Retinal pigment epithelial cell (primary cell): Measurements from ENCODE around the gene PBXIP1.
A peak's percentile ranks its signal among the peaks of the same experiment; 100 is the strongest.
"Not testable (repeated sequence)": the region's sequence is repeated elsewhere in the genome, so short reads cannot be mapped to it uniquely, and the experiment has no call there.

Experiments used
- DNase-seq: peaks from one replicate; pipeline ENCODE4 v3.0.0-alpha.2; 2010; ENCODE audit warnings: low read depth
- H3K4me3 ChIP-seq: 2 replicates; pipeline ENCODE4 v1.5.1; 2011; ENCODE audit warnings: mild to moderate bottlenecking, low read length, control low read depth, moderate library complexity
- TF ChIP-seq, protein P1 (sequence below): conservative IDR thresholded peaks from 2 replicates; pipeline ENCODE4 v1.5.1; 2011; ENCODE audit warnings: low read depth, low read length, control low read depth, inconsistent platforms

PBXIP1 gene

DNA sequence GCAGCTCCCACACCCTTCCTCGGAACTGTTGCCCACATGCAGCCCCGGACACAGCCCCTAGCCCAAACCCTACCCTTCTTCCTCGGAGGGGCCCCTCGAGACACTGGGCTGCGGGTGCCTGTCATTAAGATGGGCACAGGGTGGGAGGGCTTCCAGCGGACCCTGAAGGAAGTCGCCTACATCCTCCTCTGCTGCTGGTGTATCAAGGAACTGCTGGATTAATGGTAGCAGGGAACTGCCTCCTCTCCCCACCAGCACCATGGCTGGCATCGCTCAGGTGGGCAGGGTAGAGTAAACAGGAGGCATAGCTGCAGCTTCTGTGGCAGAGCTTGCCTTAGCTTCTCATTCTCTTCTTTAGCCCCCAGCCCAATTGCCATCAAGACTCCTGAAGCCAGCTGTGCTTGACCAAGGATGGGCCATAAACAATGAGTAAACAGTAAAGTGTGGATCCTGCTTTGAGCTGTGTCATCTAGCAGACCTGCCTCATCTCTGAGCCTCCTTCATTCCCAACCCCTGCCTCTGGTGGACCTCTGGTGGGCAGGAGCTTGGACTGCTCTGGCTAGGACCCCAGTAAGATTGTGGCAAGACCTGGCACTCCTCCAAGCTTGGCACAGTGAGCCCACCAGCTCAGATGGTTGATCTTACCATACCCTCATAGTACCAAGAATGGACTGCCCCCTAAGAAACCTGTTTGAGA is 37.8 kb upstream of the PBXIP1 start, which contains the start of gene LENEP:
LENEP (plus strand) TSS at position 15 of the 697 bp plus-strand sequence; CDS start at position 37, 22 bp downstream.
- no peak within 1 kb of the TSS for H3K4me3 ChIP-seq
- DNase-seq: no peak
- TF ChIP-seq, protein P1, sequence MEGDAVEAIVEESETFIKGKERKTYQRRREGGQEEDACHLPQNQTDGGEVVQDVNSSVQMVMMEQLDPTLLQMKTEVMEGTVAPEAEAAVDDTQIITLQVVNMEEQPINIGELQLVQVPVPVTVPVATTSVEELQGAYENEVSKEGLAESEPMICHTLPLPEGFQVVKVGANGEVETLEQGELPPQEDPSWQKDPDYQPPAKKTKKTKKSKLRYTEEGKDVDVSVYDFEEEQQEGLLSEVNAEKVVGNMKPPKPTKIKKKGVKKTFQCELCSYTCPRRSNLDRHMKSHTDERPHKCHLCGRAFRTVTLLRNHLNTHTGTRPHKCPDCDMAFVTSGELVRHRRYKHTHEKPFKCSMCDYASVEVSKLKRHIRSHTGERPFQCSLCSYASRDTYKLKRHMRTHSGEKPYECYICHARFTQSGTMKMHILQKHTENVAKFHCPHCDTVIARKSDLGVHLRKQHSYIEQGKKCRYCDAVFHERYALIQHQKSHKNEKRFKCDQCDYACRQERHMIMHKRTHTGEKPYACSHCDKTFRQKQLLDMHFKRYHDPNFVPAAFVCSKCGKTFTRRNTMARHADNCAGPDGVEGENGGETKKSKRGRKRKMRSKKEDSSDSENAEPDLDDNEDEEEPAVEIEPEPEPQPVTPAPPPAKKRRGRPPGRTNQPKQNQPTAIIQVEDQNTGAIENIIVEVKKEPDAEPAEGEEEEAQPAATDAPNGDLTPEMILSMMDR: no peak

DNA sequence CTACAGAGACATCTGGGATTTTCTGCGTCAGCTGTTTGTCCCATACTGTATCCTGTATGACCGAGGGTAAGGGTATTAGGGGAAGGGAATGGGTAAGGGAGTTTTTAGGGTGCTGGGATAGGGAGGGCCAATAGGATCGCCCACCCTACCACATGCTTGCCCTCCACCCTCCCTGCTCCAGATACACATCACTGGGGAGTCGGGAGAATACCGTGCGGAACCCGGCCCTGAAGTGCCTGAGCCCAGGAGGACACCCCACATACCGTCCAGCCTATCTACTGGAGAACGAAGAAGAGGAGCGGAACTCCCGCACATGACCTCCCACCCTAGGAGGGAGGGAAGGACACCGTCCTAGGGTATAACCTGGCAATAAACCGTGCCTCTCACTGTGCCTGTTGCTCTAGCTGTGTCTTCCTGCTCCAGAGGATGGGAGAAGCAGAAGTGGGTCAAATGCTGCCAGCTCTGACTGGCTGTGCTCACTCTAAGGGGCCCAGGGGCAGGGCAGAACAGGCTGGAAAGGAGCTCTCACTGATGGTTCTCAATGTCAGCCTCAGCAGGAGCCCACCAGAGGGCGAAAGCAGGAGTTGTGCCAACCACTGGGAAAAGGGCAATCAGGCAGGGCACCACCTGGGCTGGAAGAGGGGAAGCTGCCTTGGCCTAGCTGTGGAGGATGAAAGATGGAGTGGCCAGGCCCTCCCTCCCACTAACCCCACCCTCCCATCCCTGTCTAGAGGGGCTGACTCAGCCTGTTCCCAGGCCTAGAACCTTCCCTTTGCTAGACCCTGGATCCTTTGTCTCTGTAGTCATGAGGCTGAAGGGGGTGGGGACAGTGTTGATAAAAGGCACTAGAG is 37.0 kb upstream of the PBXIP1 start:
- no peak overlapping the region for H3K4me3 ChIP-seq
- DNase-seq: no peak

DNA sequence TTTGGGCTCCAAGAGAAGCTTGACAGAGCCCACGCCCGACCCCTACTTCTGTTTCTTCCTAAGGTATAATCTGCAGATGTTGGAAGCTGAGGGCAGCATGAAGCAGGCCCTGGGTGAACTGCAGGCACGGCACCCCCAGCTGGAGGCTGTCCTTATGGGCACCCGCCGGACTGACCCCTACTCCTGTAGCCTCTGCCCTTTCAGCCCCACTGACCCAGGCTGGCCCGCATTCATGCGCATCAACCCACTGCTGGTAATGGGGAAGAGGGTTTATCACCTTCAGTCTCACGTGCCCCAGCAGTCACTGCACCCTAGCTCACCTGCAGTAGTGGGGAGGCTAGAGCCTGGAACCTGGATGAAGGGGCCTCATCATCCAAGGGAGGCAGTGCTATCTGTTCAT is 34.4 kb upstream of the PBXIP1 start:
- DNase-seq: no peak
- TF ChIP-seq, protein P1: no peak
- no peak overlapping the region for H3K4me3 ChIP-seq

More for the DNA sequence above, 37.0 kb upstream of the PBXIP1 start:
- TF ChIP-seq, protein P1: peak; percentile 35

DNA sequence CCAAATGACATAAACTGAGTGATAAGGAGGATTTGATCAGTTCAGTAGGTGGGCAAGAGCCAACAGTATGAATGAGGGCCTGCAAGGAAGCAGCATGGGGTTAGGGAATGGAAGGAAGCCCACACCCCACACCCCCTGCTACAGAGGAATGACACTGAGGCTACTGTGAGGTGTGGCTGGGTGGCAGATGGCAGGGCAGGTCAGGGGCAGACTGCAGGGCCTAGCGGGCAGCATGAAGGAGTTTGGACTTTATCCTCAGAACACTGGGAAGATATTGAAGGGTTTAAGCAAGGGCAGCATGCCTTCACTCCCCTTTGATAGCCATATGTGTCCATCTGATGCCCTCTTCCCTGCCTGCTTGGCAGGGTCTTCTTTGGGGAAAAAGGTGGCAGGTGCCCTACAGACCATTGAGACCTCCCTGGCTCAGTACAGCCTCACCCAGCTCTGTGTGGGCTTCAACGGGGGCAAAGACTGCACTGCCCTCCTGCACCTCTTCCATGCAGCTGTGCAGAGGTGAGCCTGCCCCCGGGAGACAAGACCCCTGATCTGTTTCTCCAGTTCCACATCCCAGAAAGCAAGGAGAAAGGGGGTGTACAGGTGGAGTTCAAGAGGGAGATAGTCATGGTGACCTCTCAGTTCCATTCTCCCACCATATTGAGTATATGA is 33.4 kb upstream of the PBXIP1 start:
- DNase-seq: no peak
- no peak overlapping the region for H3K4me3 ChIP-seq
- TF ChIP-seq, protein P1: no peak

DNA sequence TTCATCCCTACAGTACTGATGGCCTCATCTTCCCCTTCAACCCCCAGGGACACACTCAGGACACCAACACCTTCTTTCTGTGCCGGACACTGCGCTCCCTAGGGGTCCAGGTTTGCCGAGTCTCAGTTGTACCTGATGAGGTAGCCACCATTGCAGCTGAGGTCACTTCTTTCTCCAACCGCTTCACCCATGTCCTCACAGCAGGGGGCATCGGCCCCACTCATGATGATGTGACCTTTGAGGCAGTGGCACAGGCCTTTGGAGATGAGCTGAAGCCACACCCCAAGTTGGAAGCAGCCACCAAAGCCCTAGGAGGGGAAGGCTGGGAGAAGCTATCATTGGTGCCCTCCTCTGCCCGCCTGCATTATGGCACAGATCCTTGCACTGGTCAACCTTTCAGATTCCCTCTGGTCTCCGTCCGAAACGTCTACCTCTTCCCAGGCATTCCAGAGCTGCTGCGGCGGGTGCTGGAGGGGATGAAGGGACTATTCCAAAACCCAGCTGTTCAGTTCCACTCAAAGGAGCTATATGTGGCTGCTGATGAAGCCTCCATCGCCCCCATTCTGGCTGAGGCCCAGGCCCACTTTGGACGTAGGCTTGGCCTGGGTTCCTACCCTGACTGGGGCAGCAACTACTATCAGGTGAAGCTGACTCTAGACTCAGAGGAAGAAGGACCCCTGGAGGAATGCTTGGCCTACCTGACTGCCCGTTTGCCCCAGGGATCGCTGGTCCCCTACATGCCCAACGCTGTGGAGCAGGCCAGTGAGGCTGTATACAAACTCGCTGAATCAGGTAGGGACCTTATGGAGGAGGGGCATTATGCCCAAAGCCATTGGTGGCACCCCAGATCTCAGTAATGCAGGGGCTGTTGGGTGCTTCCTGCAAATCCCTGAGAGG is 32.4 kb upstream of the PBXIP1 start:
- DNase-seq: no peak
- H3K4me3 ChIP-seq: no peak overlapping the region
- TF ChIP-seq, protein P1: no peak

DNA sequence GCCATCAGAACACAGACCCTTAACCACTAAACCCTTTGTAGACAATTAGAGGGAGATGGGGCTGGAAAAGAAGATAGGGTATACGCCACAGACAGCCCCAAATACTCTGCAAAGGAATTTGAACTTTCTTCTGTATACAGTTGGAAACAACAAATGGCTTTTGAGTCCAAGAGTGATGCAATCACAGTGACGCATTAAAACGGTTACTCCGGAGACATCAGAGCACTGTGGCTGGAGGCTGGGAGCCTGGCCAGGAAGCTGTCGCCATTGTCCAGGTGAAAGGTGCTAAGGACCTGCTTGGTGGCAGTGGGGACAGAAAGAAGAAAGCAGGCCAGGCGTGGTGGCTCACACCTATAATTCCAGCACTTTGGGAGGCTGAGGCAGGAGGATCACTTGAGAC is 31.4 kb upstream of the PBXIP1 start:
- no peak for DNase-seq
- H3K4me3 ChIP-seq: no peak overlapping the region
- TF ChIP-seq, protein P1: no peak

DNA sequence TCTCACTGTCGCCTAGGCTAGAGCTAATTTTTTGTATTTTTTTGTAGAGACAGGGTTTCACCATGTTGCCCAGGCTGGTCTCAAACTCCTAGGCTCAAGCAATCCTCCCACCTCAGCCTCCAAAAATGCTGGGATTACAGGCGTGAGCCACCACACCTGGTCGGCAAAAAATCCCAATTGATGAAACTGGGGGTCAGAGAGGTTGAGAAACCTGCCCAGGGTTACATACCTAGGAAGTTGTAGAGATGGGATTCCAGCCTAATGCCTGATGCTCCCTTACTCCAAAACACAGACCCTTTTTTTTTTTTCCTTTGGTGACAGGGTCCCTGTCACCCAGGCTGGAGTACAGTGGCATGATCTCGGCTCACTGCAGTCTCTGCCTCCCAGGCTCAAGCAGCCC is 30.8 kb upstream of the PBXIP1 start:
- not testable (repeated sequence) for DNase-seq, H3K4me3 ChIP-seq
